HPDE6-E6E7 (cell line): ENCODE results near the gene FAM193A.
"Not testable (repeated sequence)": the region's sequence is repeated elsewhere in the genome, so short reads cannot be mapped to it uniquely, and the experiment has no call there.

Source experiments
- DNase-seq: peaks from one replicate; pipeline ENCODE4 v3.0.0; 2011; ENCODE audit warnings: missing footprints; ENCODE audit errors: extremely low spot score

FAM193A gene

GRCh38 chr4:2750719-2751605, 214.5 kb downstream of the FAM193A start:
- DNase-seq, result no peak

GRCh38 chr4:2753436-2753835, 217.0 kb downstream of the FAM193A start:
- DNase-seq, result no peak

- DNase-seq, result no peak
Observed at GRCh38 chr4:2754848-2755819, 218.7 kb downstream of the FAM193A start.

- peak; percentile 90 for DNase-seq
Observed at GRCh38 chr4:2755821-2756690, 219.6 kb downstream of the FAM193A start, which contains the start of gene TNIP2. Gene TNIP2 (minus strand): TSS chr4:2756336. CDS start chr4:2756289, 47 bp downstream.

- no peak for DNase-seq
Observed at GRCh38 chr4:2756691-2757350, 220.4 kb downstream of the FAM193A start.

- DNase-seq, result no peak
Observed at GRCh38 chr4:2757426-2757825, 221.0 kb downstream of the FAM193A start.

- no peak for DNase-seq
Observed at GRCh38 chr4:2761035-2761923, 224.8 kb downstream of the FAM193A start.

- no peak for DNase-seq
Observed at GRCh38 chr4:2762048-2762447, 225.6 kb downstream of the FAM193A start.

- not testable (repeated sequence) for DNase-seq
Observed at GRCh38 chr4:2762486-2763370, 226.3 kb downstream of the FAM193A start.

- no peak for DNase-seq
Observed at GRCh38 chr4:2763511-2763967, 227.1 kb downstream of the FAM193A start.

- no peak for DNase-seq
Observed at GRCh38 chr4:2765832-2766526, 229.5 kb downstream of the FAM193A start.

- no peak for DNase-seq
Observed at GRCh38 chr4:2767046-2767704, 230.7 kb downstream of the FAM193A start.

GRCh38 chr4:2767705-2768074, 231.2 kb downstream of the FAM193A start:
- DNase-seq, result no peak

GRCh38 chr4:2768124-2768523, 231.7 kb downstream of the FAM193A start:
- DNase-seq, result no peak

GRCh38 chr4:2768921-2769336, 232.5 kb downstream of the FAM193A start:
- DNase-seq, result no peak

GRCh38 chr4:2771264-2771663, 234.8 kb downstream of the FAM193A start:
- no peak for DNase-seq

GRCh38 chr4:2780643-2781042, 244.2 kb downstream of the FAM193A start:
- not testable (repeated sequence) for DNase-seq
